HG03175 (cell line): Measurements from ENCODE around the gene CD1B.
"Not testable (repeated sequence)": the region's sequence is repeated elsewhere in the genome, so short reads cannot be mapped to it uniquely, and the experiment has no call there.

ENCODE experiments used
- ATAC-seq: cut with Tn5 transposase; IDR thresholded peaks from one replicate; pipeline ENCODE4 v1.9.1; 2021; ENCODE audit warnings: mild to moderate bottlenecking, moderate library complexity; ENCODE audit not compliant: unreplicated experiment

CD1B gene

GRCh38 chr1:158331481-158332150, at the start of gene CD1B:
CD1B (minus strand) TSS chr1:158331531; CDS start chr1:158331423, 108 bp downstream.
- ATAC-seq: no peak

GRCh38 chr1:158374860-158375259, 43.5 kb upstream of the CD1B start:
- no peak for ATAC-seq

DNA sequence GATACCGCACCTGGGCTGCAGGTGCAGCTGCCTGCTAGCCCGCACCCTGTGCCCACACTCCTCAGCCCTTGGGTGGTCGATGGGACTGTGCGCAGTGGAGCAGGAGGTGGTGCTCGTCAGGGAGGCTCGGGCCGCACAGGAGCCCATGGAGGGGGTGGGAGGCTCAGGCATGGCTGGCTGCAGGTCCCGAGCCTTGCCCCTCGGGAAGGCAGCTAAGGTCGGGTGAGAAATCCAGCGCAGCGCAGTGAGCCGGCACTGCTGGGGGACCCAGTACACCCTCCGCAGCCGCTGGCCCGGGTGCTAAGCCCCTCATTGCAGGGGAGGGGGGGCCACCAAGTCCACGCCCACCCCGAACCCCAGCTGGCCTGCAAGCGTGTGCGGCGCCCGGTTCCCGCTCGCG, 42.8 kb upstream of the CD1B start:
- ATAC-seq: not testable (repeated sequence)

GRCh38 chr1:158371188-158371953, 40.0 kb upstream of the CD1B start:
- ATAC-seq: peak; percentile 87

DNA sequence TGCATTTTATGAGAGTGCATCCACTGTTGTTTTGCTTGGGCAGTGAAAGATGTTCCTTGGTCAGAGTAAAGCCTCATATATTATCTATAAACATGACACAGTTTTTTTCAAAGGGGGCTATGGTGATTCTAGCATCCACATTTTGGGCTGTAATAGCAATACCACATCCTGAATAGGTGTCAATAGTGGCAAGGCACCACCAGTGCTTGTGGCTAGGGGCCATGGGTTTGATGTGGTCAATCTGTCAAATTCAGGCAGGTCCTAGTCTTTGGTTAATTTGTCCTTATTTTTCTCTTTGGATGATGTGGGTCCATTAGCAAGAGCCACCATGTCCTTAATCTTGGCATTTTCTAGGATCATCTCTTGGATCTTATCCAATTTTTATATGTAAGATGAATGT, 35.5 kb upstream of the CD1B start:
- ATAC-seq: no peak

DNA sequence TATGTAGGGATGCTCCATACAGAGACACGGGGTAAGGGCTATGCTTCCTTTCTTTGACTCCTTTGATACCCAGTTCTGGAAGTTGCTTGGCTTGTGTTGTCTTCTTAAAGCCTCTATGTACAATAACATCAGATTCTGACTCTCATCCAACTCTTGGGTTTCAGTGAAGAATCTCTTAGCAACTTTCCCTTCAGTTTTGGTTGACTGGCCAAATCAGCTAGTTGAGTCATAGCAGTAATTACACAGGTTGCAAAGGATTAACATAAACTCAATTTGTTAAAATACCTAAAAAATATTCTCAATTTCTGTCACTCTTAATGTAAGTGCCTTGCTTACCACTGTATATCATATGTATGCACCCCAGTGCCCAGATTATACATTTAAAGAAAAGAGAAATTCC, 31.6 kb upstream of the CD1B start:
- ATAC-seq: no peak

- ATAC-seq: no peak
These were observed 31.2 kb upstream of the CD1B start for GRCh38 chr1:158362482-158362881.

GRCh38 chr1:158357441-158357840, 26.1 kb upstream of the CD1B start:
- no peak for ATAC-seq

GRCh38 chr1:158356616-158357015, 25.3 kb upstream of the CD1B start:
- no peak for ATAC-seq

DNA sequence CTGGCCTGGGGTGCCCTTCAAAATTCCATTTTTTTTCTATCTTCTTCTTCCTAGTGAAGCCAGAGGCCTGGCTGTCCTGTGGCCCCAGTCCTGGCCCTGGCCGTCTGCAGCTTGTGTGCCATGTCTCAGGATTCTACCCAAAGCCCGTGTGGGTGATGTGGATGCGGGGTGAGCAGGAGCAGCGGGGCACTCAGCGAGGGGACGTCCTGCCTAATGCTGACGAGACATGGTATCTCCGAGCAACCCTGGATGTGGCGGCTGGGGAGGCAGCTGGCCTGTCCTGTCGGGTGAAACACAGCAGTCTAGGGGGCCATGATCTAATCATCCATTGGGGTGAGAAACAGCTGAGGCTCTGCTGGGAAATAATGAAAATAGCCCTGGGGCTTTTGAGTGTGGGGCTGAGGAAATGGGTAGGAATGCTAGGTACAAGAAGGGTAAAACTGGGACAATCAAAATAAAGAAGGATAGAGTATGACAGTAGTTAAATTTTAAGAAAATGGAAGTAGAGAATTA, 24.5 kb upstream of the CD1B start:
- no peak for ATAC-seq

GRCh38 chr1:158354255-158354654, 22.9 kb upstream of the CD1B start:
- ATAC-seq: no peak

- ATAC-seq: no peak
These were observed 22.2 kb upstream of the CD1B start, which contains the start of gene CD1E for GRCh38 chr1:158353303-158354075. CD1E (plus strand) TSS chr1:158353894; CDS start chr1:158353989, 95 bp downstream.

- not testable (repeated sequence) for ATAC-seq
These were observed 17.6 kb upstream of the CD1B start for GRCh38 chr1:158348946-158349345.

DNA sequence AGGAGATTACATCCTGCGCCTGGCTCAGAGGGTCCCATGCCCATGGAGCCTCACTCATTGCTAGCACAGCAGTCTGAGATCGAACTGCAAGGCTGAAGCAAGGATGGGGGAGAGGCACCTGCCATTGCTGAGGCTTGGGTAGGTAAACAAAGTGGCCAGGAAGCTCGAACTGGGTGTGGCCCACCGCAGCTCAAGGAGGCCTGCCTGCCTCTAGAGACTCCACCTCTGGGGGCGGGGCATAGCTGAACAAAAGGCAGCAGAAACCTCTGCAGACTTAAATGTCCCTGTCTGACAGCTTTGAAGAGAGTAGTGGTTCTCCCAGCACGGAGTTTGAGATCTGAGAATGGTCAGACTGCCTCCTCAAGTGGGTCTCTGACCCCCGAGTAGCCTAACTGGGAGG, 5.1 kb upstream of the CD1B start:
- not testable (repeated sequence) for ATAC-seq

DNA sequence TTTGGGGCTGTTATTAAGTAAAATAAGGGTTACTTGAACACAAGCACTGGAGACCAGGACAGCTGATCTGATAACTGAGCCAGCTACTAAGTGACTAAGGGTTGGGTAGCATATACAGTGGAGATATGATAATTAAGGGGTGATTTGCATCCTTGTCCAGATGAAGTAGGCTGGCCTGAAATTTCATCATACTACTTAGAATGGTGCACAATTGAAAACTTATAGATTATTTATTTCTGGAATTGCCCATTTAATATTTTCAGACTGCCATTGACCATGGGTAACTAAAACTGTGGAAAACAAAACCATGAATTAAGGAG, 3.8 kb upstream of the CD1B start:
- no peak for ATAC-seq

- no peak for ATAC-seq
These were observed 3.3 kb upstream of the CD1B start for GRCh38 chr1:158334526-158335212.

- ATAC-seq: no peak
These were observed 2.2 kb upstream of the CD1B start for GRCh38 chr1:158333405-158334155.

DNA sequence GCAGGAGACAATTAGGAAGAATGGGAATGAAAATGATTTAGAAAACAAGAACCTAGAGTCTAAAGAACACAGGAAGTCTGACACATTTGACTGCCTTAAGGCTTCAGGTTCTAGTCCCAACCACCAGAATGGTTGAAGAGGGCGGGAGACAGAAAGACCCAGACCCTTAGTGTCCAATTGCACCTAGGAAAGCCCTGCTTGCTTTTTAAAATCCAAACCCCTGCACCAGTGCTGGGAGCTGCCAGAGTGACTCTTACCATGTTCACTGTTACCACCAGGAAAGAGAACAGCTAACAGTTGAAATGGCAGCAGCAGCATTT, 265 bp downstream of the CD1B start:
- ATAC-seq: no peak

- ATAC-seq: no peak
These were observed 783 bp downstream of the CD1B start for GRCh38 chr1:158330391-158331105.

DNA sequence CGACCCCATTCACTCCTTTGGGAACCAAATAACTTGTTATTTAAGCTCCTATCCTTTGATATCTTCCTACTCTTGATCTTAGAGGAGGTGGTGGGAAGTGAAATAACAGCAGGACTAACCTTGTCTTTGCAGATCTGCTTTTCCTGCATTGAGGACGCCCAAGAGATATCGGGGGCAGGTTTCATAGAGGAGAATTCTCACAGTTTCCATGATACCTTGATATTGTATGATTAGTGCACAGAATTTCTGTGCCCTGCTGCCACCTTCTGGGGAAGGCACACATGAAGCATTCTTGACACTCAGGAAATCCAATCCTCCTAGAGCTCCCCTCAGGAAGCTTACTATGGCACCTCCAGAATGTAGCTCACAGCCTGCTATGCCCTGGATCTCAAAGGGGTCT, 1.6 kb downstream of the CD1B start:
- ATAC-seq: no peak
